Natural killer cell (primary cell): ENCODE results near the gene ANKRD28. TPM values are rescaled to one million over a fixed set of nuclear protein-coding genes. Genes with fewer than 3 reads are reported as not detected.

ENCODE experiments used
- ATAC-seq, 3 donors: fragments of 150-1000 bp in 2 of 3; fragments of 200-7000 bp in 1 of 3; cut with Tn5 transposase; 1 replicate in 1 of 3; 2 replicates in 2 of 3; pipeline ENCODE4 v1.10.0; 2021; ENCODE audit warnings: mild to moderate bottlenecking in 2 of 3, moderate library complexity in 2 of 3
- DNase-seq, 2 donors: peaks; one replicate each; pipeline versions ENCODE4 v3.0.0 to v3.0.0-alpha.2; 2013 to 2021; ENCODE audit warnings: mixed read lengths in 1 of 2
- H3K27ac ChIP-seq: one replicate; pipeline ENCODE4 v1.5.1; 2013; ENCODE audit warnings: mild to moderate bottlenecking, low read length
- H3K27me3 ChIP-seq: one replicate; pipeline ENCODE4 v1.6.1; 2013; ENCODE audit warnings: low read length; ENCODE audit not compliant: control insufficient read depth, insufficient read depth
- H3K36me3 ChIP-seq: one replicate; pipeline ENCODE4 v1.6.1; 2013; ENCODE audit warnings: low read length; ENCODE audit not compliant: control insufficient read depth, insufficient read depth
- H3K4me1 ChIP-seq: one replicate; pipeline ENCODE4 v1.6.1; 2013; ENCODE audit warnings: low read length; ENCODE audit not compliant: control insufficient read depth, insufficient read depth
- H3K4me3 ChIP-seq: one replicate; pipeline ENCODE4 v1.5.1; 2013; ENCODE audit warnings: low read length
- H3K9me3 ChIP-seq: one replicate; pipeline ENCODE4 v1.6.1; 2013; ENCODE audit warnings: low read length; ENCODE audit not compliant: control insufficient read depth, insufficient read depth
- H3K27ac Mint-ChIP-seq, 2 donors: one replicate each; pipeline ENCODE4 v1.8.0; 2022; ENCODE audit warnings: mild to moderate bottlenecking in 2 of 2, mixed read lengths in 2 of 2, moderate library complexity in 1 of 2
- H3K27me3 Mint-ChIP-seq, 2 donors: one replicate each; pipeline ENCODE4 v1.8.0; 2022; ENCODE audit warnings: low read depth in 2 of 2, mixed read lengths in 2 of 2
- H3K36me3 Mint-ChIP-seq: one replicate; pipeline ENCODE4 v1.8.0; 2022; ENCODE audit warnings: mixed read lengths
- H3K4me1 Mint-ChIP-seq, 2 donors: one replicate each; pipeline ENCODE4 v1.8.0; 2022; ENCODE audit warnings: mixed read lengths in 2 of 2
- H3K4me3 Mint-ChIP-seq: one replicate; pipeline ENCODE4 v1.8.0; 2022; ENCODE audit warnings: mild to moderate bottlenecking, moderate library complexity, mixed read lengths
- H3K9me3 Mint-ChIP-seq, 2 donors: one replicate each; pipeline ENCODE4 v1.8.0; 2022; ENCODE audit warnings: mixed read lengths in 2 of 2
- CTCF ChIP-seq: fragments of 200-600 bp; IDR thresholded peaks from one replicate; pipeline ENCODE4 v1.8.0; 2022; ENCODE audit warnings: antibody characterized with exemption
- WGBS: methylation state at CpG from one replicate; pipeline ENCODE4 v1.1.7; 2013; ENCODE audit warnings: missing lambda C conversion rate; ENCODE audit not compliant: insufficient coverage; 5-methylcytosine and 5-hydroxymethylcytosine counted together
- intact Hi-C: fragments of 100-400 bp; cut with micrococcal nuclease; formaldehyde crosslinking; loops from one replicate; pipeline ENCODE4 v1.14.2; 2022
- total RNA-seq, 4 donors: library from RNA; stranded (reverse); fragments of 120-200 nt in 1 of 4; gene quantifications; one replicate each; pipeline versions ENCODE4 v1.2.3 to v1.2.4, GENCODE V29; 2013 to 2022

Gene ANKRD28
- total RNA-seq, 3 donors from 2014 or later (not counting 1 experiment from before 2014, with no cell fraction given), result 58.0 to 99.7 (median 91.7) TPM

- H3K9me3 Mint-ChIP-seq, result no peaks in the 10 kb centered on the region
- Histone ChIP-seq H3K36me3 (no peaks in the 10 kb centered on the region), H3K4me1 (peaks cover 7% of the 10 kb centered on the region), H3K4me3 (no peak overlapping the region), H3K9me3 (no peaks in the 10 kb centered on the region), H3K27ac (no peak overlapping the region), H3K27me3 (no peaks in the 10 kb centered on the region)
- H3K4me1 Mint-ChIP-seq, result peaks cover 7 to 35% of the 10 kb centered on the region in 2 donors
- WGBS, result no CpG with 5 or more reads among the region's 1 CpG
- H3K36me3 Mint-ChIP-seq, result no peaks in the 10 kb centered on the region
- no peak overlapping the region for H3K4me3 Mint-ChIP-seq
- DNase-seq (peak in 1 of 2 donors; percentile 60), ATAC-seq (peak in 2 of 3 donors; percentile 48 to 52)
- peak; percentile 74 for TF ChIP-seq CTCF
- intact Hi-C loops, result loop anchor here (1.0 to 10.0 kb wide), 3 partner anchors 182 to 607 kb away; partner anchors contain the start of gene CAPN7
- H3K27ac Mint-ChIP-seq, result no peak overlapping the region
- no peaks in the 10 kb centered on the region for H3K27me3 Mint-ChIP-seq
Measured at GRCh38 chr3:15812183-15812582, 14.4 kb upstream of the ANKRD28 start.

GRCh38 chr3:15810702-15811101 is 12.9 kb upstream of the ANKRD28 start:
- Histone ChIP-seq H3K4me3 (no peak overlapping the region), H3K9me3 (no peaks in the 10 kb centered on the region), H3K4me1 (peaks cover 4% of the 10 kb centered on the region), H3K36me3 (no peaks in the 10 kb centered on the region), H3K27ac (no peak overlapping the region), H3K27me3 (no peaks in the 10 kb centered on the region)
- peak in 1 of 3 donors; percentile 21 for ATAC-seq
- H3K27me3 Mint-ChIP-seq, result no peaks in the 10 kb centered on the region
- TF ChIP-seq CTCF, result no peak
- H3K36me3 Mint-ChIP-seq, result no peaks in the 10 kb centered on the region
- H3K4me3 Mint-ChIP-seq, result no peak overlapping the region
- no peak for DNase-seq
- no peaks in the 10 kb centered on the region for H3K9me3 Mint-ChIP-seq
- H3K4me1 Mint-ChIP-seq, result peaks cover 0 to 28% of the 10 kb centered on the region in 2 donors
- peak overlapping the region; percentile 23 to 75 for H3K27ac Mint-ChIP-seq
- intact Hi-C loops, result loop anchor here (10.0 kb wide), 2 partner anchors 234 to 606 kb away; partner anchors contain the start of gene CAPN7

GRCh38 chr3:15809313-15809712 is 11.5 kb upstream of the ANKRD28 start:
- no peak for DNase-seq
- Histone ChIP-seq H3K4me1 (peaks cover 4% of the 10 kb centered on the region), H3K9me3 (no peaks in the 10 kb centered on the region), H3K27me3 (no peaks in the 10 kb centered on the region), H3K36me3 (no peaks in the 10 kb centered on the region), H3K27ac (no peak overlapping the region), H3K4me3 (no peak overlapping the region)
- Mint-ChIP-seq H3K4me3 (no peak overlapping the region), H3K9me3 (no peaks in the 10 kb centered on the region), H3K4me1 (peaks cover 6 to 35% of the 10 kb centered on the region in 2 donors), H3K27me3 (no peaks in the 10 kb centered on the region), H3K27ac (peak overlapping the region in 1 of 2 donors; percentile 1), H3K36me3 (no peaks in the 10 kb centered on the region)
- no peak for TF ChIP-seq CTCF
- intact Hi-C loops, result no loop called here
- WGBS, result 88% methylated on average over 2 of the region's 2 CpGs
- no peak for ATAC-seq

GRCh38 chr3:15808679-15809310 is 11.0 kb upstream of the ANKRD28 start:
- H3K27ac Mint-ChIP-seq, result peak overlapping the region in 1 of 2 donors; percentile 1
- intact Hi-C loops, result no loop called here
- no peak for TF ChIP-seq CTCF
- Histone ChIP-seq H3K27me3 (no peaks in the 10 kb centered on the region), H3K27ac (no peak overlapping the region), H3K9me3 (no peaks in the 10 kb centered on the region), H3K4me3 (no peak overlapping the region), H3K36me3 (no peaks in the 10 kb centered on the region), H3K4me1 (peaks cover 4% of the 10 kb centered on the region)
- DNase-seq (no peak), ATAC-seq (no peak)
- 100% methylated on average over 2 of the region's 2 CpGs for WGBS
- H3K4me1 Mint-ChIP-seq, result peaks cover 11 to 40% of the 10 kb centered on the region in 2 donors
- no peaks in the 10 kb centered on the region for H3K27me3 Mint-ChIP-seq
- H3K9me3 Mint-ChIP-seq, result no peaks in the 10 kb centered on the region
- no peak overlapping the region for H3K4me3 Mint-ChIP-seq
- no peaks in the 10 kb centered on the region for H3K36me3 Mint-ChIP-seq
